B cell (primary cell): Measurements from ENCODE around the gene CPD.

ENCODE experiments used
- CTCF ChIP-seq: fragments of 200-600 bp; IDR thresholded peaks from one replicate; pipeline ENCODE4 v1.8.0; 2022; ENCODE audit warnings: antibody characterized with exemption, mild to moderate bottlenecking
- EZH2 ChIP-seq: IDR thresholded peaks from 2 replicates; pipeline ENCODE4 v1.6.1; 2012; ENCODE audit warnings: borderline replicate concordance, low read depth, mild to moderate bottlenecking, moderate library complexity, low read length; ENCODE audit not compliant: insufficient read depth, poor library complexity, severe bottlenecking

- TF ChIP-seq CTCF, result no peak
- TF ChIP-seq EZH2, result no peak
Observed at GRCh38 chr17:30340801-30341356, 37.8 kb upstream of the CPD start.
